Activated CD4-positive, alpha-beta memory T cell treated with anti-CD3 and anti-CD28 coated beads for 36 hours (primary cell): ENCODE results near the gene TNNI3. TPM values are rescaled to one million over a fixed set of nuclear protein-coding genes. Genes with fewer than 3 reads are reported as not detected.

ENCODE experiments used
- CTCF ChIA-PET: fragments of 350-600 bp; sonication (Branson Sonifier 250); formaldehyde crosslinking; loops from one replicate; lab custom pipeline; 2021; ENCODE audit warnings: antibody characterized with exemption, inconsistent platforms; lab: Charles Lee
- POLR2A ChIA-PET: fragments of 350-600 bp; sonication (Branson Sonifier 250); formaldehyde crosslinking; loops from one replicate; lab custom pipeline; 2021; ENCODE audit warnings: antibody characterized with exemption; lab: Charles Lee
- DNase-seq: peaks from one replicate; pipeline ENCODE4 v3.0.0-alpha.2; 2020
- H3K27ac Mint-ChIP-seq: one replicate; pipeline ENCODE4 v1.8.0; 2021; ENCODE audit warnings: mixed read lengths
- H3K27me3 Mint-ChIP-seq: one replicate; pipeline ENCODE4 v1.8.0; 2021; ENCODE audit warnings: mixed read lengths
- H3K36me3 Mint-ChIP-seq: one replicate; pipeline ENCODE4 v1.8.0; 2021; ENCODE audit warnings: mixed read lengths
- H3K4me1 Mint-ChIP-seq: one replicate; pipeline ENCODE4 v1.8.0; 2021; ENCODE audit warnings: low read depth, mixed read lengths
- H3K4me3 Mint-ChIP-seq: one replicate; pipeline ENCODE4 v1.8.0; 2021; ENCODE audit warnings: mild to moderate bottlenecking, mixed read lengths
- H3K9me3 Mint-ChIP-seq: one replicate; pipeline ENCODE4 v1.8.0; 2021; ENCODE audit warnings: mixed read lengths
- intact Hi-C: fragments of 100-400 bp; cut with micrococcal nuclease; formaldehyde crosslinking; loops from one replicate; pipeline ENCODE4 v1.15.1; 2023
- microRNA-seq: library from miRNA; unstranded; fragments of <30 nt; microRNA quantifications from one replicate; pipeline ENCODE4 v1.2.0, GENCODE V29; 2022; ENCODE audit warnings: borderline number of aligned reads, borderline microRNAs expressed, borderline replicate concordance
- total RNA-seq, 2 experiments: library from RNA; stranded (reverse); gene quantifications; one replicate each; pipeline ENCODE4 v1.2.3, GENCODE V29; 2021

TNNI3 gene
- total RNA-seq, 2 experiments from 2014 or later: not detected

GRCh38 chr19:55105237-55105636, 52.3 kb downstream of the TNNI3 start:
- H3K9me3 Mint-ChIP-seq: peaks cover 2% of the 10 kb centered on the region
- DNase-seq: no peak
- peaks cover 3% of the 10 kb centered on the region for H3K4me1 Mint-ChIP-seq
- H3K4me3 Mint-ChIP-seq: no peak overlapping the region
- CTCF ChIA-PET: no interaction called here
- POLR2A ChIA-PET: no interaction called here
- H3K36me3 Mint-ChIP-seq: peaks cover 36% of the 10 kb centered on the region
- intact Hi-C loops: no loop called here
- no peaks in the 10 kb centered on the region for H3K27me3 Mint-ChIP-seq
- H3K27ac Mint-ChIP-seq: no peak overlapping the region

- Mint-ChIP-seq H3K9me3 (peaks cover 2% of the 10 kb centered on the region), H3K4me1 (peaks cover 3% of the 10 kb centered on the region), H3K27me3 (no peaks in the 10 kb centered on the region), H3K27ac (no peak overlapping the region), H3K4me3 (no peak overlapping the region), H3K36me3 (peaks cover 24% of the 10 kb centered on the region)
- intact Hi-C loops: no loop called here
- DNase-seq: no peak
- ChIA-PET POLR2A (no interaction called here), CTCF (no interaction called here)
Observed at GRCh38 chr19:55103190-55103589, 54.3 kb downstream of the TNNI3 start.

Small RNAs within 50 kb of the gene (microRNA-seq; reads per million reads assigned to microRNA genes)
- not detected for gene MIR7975

Other genes with a start within 250 kb of the TNNI3 start
- gene NLRP7, start 210.2 kb downstream of the TNNI3 start, total RNA-seq: not detected
- 10 to 100 TPM in 1 of 2 experiments, 1 to 10 TPM in 1; 8.1 to 10.3 TPM for gene NLRP2, start 191.4 kb downstream of the TNNI3 start, total RNA-seq
- not detected for gene GP6, start 119.5 kb downstream of the TNNI3 start, total RNA-seq
- 10 to 100 TPM; 11.0 to 12.8 TPM for gene RDH13, start 94.6 kb downstream of the TNNI3 start, total RNA-seq
- 1 to 10 TPM; 2.2 to 2.7 TPM for gene EPS8L1, start 81.9 kb downstream of the TNNI3 start, total RNA-seq
- gene PPP1R12C, start 40.1 kb downstream of the TNNI3 start, total RNA-seq: 10 to 100 TPM; 62.7 to 73.2 TPM
- not detected for gene TNNT1, start 8.5 kb downstream of the TNNI3 start, total RNA-seq
- gene DNAAF3, start 8.9 kb upstream of the TNNI3 start, total RNA-seq: not detected
- under 1 TPM in 1 of 2 experiments, not detected in 1; 0.22 TPM for gene SYT5, start 22.6 kb upstream of the TNNI3 start, total RNA-seq
- gene PTPRH, start 51.8 kb upstream of the TNNI3 start, total RNA-seq: not detected
- gene TMEM86B, start 71.0 kb upstream of the TNNI3 start, total RNA-seq: 1 to 10 TPM; 4.8 to 6.5 TPM
- 100 to 1,000 TPM; 180 to 200 TPM for gene PPP6R1, start 101.3 kb upstream of the TNNI3 start, total RNA-seq
- gene HSPBP1, start 122.4 kb upstream of the TNNI3 start, total RNA-seq: 10 to 100 TPM; 45.0 to 45.4 TPM
- 1 to 10 TPM; 3.3 to 5.6 TPM for gene BRSK1, start 126.3 kb upstream of the TNNI3 start, total RNA-seq
- not detected for gene TMEM150B, start 167.6 kb upstream of the TNNI3 start, total RNA-seq
- 10 to 100 TPM; 34.2 to 35.2 TPM for gene KMT5C, start 182.1 kb upstream of the TNNI3 start, total RNA-seq
- gene COX6B2, start 197.0 kb upstream of the TNNI3 start, total RNA-seq: under 1 TPM; 0.15 to 0.81 TPM
- gene GARIN5B, start 205.5 kb upstream of the TNNI3 start, total RNA-seq: not detected
- under 1 TPM; 0.17 to 0.39 TPM for gene IL11, start 212.7 kb upstream of the TNNI3 start, total RNA-seq
- not detected for gene TMEM190, start 219.1 kb upstream of the TNNI3 start, total RNA-seq
- 1 to 10 TPM; 6.3 to 7.0 TPM for gene TMEM238, start 226.6 kb upstream of the TNNI3 start, total RNA-seq
- gene RPL28, start 228.2 kb upstream of the TNNI3 start, total RNA-seq: 1,000 to 10,000 TPM; 2,630 to 2,642 TPM